NT2/D1 (cell line): ENCODE data around the gene ZNF146.

Source experiments
- DNase-seq: peaks from one replicate; pipeline ENCODE4 v3.0.0-alpha.2; 2011; ENCODE audit warnings: low read depth, low spot score
- H3K27me3 ChIP-seq: 2 replicates; pipeline ENCODE4 v1.6.0; 2011; ENCODE audit warnings: mild to moderate bottlenecking; ENCODE audit not compliant: insufficient read length, insufficient read depth
- H3K36me3 ChIP-seq: 2 replicates; pipeline ENCODE4 v1.6.1; 2011; ENCODE audit warnings: mild to moderate bottlenecking, low read length, mixed read lengths; ENCODE audit not compliant: insufficient read depth, insufficient read length
- H3K4me1 ChIP-seq: 2 replicates; pipeline ENCODE4 v1.5.1; 2011; ENCODE audit not compliant: insufficient read depth, insufficient read length
- H3K4me3 ChIP-seq: 2 replicates; pipeline ENCODE4 v1.5.1; 2011; ENCODE audit warnings: low read depth; ENCODE audit not compliant: insufficient read length
- H3K9ac ChIP-seq: 2 replicates; pipeline ENCODE4 v1.6.0; 2011; ENCODE audit warnings: low read depth; ENCODE audit not compliant: insufficient read length
- H3K9me3 ChIP-seq: 2 replicates; pipeline ENCODE4 v1.5.1; 2011; ENCODE audit warnings: mild to moderate bottlenecking, low read length; ENCODE audit not compliant: insufficient read depth
- SUZ12 ChIP-seq: IDR thresholded peaks from 2 replicates; pipeline ENCODE4 v1.6.1; 2011; ENCODE audit not compliant: insufficient read length, insufficient read depth; ENCODE audit errors: extremely low read depth
- YY1 ChIP-seq: IDR thresholded peaks from 2 replicates; pipeline ENCODE4 v1.6.1; 2011; ENCODE audit not compliant: insufficient read length, insufficient read depth
- ZNF274 ChIP-seq: IDR thresholded peaks from 2 replicates; pipeline ENCODE4 v1.6.1; 2011; ENCODE audit warnings: mild to moderate bottlenecking, low read depth, low read length

Gene ZNF146

GRCh38 chr19:36256853-36257519, 42.1 kb downstream of the ZNF146 start:
- H3K4me3 ChIP-seq = no peak overlapping the region

GRCh38 chr19:36257520-36257876, 42.6 kb downstream of the ZNF146 start:
- TF ChIP-seq YY1 (no peak), SUZ12 (no peak), ZNF274 (no peak)
- no peak overlapping the region for H3K9ac ChIP-seq
- no peaks in the 10 kb centered on the region for H3K36me3 ChIP-seq
- H3K27me3 ChIP-seq = no peaks in the 10 kb centered on the region
- H3K4me3 ChIP-seq = no peak overlapping the region
- H3K4me1 ChIP-seq = no peaks in the 10 kb centered on the region
- no peaks in the 10 kb centered on the region for H3K9me3 ChIP-seq
- DNase-seq = no peak

More at GRCh38 chr19:36256853-36257519, 42.1 kb downstream of the ZNF146 start:
- Histone ChIP-seq H3K9me3 (no peaks in the 10 kb centered on the region), H3K36me3 (no peaks in the 10 kb centered on the region), H3K4me1 (no peaks in the 10 kb centered on the region), H3K9ac (no peak overlapping the region), H3K27me3 (no peaks in the 10 kb centered on the region)
- DNase-seq = no peak
- TF ChIP-seq ZNF274 (no peak), SUZ12 (no peak), YY1 (no peak)

- no peaks in the 10 kb centered on the region for H3K27me3 ChIP-seq
- no peak for DNase-seq
- H3K4me1 ChIP-seq = no peaks in the 10 kb centered on the region
- TF ChIP-seq ZNF274 (no peak), SUZ12 (no peak), YY1 (no peak)
- H3K36me3 ChIP-seq = no peaks in the 10 kb centered on the region
- no peak overlapping the region for H3K4me3 ChIP-seq
- no peak overlapping the region for H3K9ac ChIP-seq
- H3K9me3 ChIP-seq = no peaks in the 10 kb centered on the region
Measured at GRCh38 chr19:36258028-36258875, 43.3 kb downstream of the ZNF146 start.

GRCh38 chr19:36259211-36259610, 44.3 kb downstream of the ZNF146 start:
- no peaks in the 10 kb centered on the region for H3K27me3 ChIP-seq
- no peaks in the 10 kb centered on the region for H3K9me3 ChIP-seq
- no peak for TF ChIP-seq YY1
- TF ChIP-seq SUZ12 = no peak
- TF ChIP-seq ZNF274 = no peak
- no peak overlapping the region for H3K4me3 ChIP-seq
- H3K4me1 ChIP-seq = no peaks in the 10 kb centered on the region
- DNase-seq = no peak
- no peak overlapping the region for H3K9ac ChIP-seq
- no peaks in the 10 kb centered on the region for H3K36me3 ChIP-seq

- no peak for TF ChIP-seq SUZ12
- no peak for TF ChIP-seq YY1
- no peak for TF ChIP-seq ZNF274
- H3K9me3 ChIP-seq = no peaks in the 10 kb centered on the region
- no peak overlapping the region for H3K9ac ChIP-seq
- no peaks in the 10 kb centered on the region for H3K27me3 ChIP-seq
- H3K36me3 ChIP-seq = no peaks in the 10 kb centered on the region
- no peak for DNase-seq
- H3K4me1 ChIP-seq = no peaks in the 10 kb centered on the region
- H3K4me3 ChIP-seq = no peak overlapping the region
Measured at GRCh38 chr19:36265064-36265463, 50.2 kb downstream of the ZNF146 start.

- TF ChIP-seq ZNF274 (no peak), YY1 (no peak), SUZ12 (no peak)
- no peaks in the 10 kb centered on the region for H3K27me3 ChIP-seq
- no peak overlapping the region for H3K4me3 ChIP-seq
- H3K9ac ChIP-seq = no peak overlapping the region
- no peaks in the 10 kb centered on the region for H3K4me1 ChIP-seq
- no peaks in the 10 kb centered on the region for H3K9me3 ChIP-seq
- H3K36me3 ChIP-seq = no peaks in the 10 kb centered on the region
- no peak for DNase-seq
Measured at GRCh38 chr19:36265856-36266374, 51.0 kb downstream of the ZNF146 start.

- DNase-seq = no peak
- TF ChIP-seq YY1 (no peak), SUZ12 (no peak), ZNF274 (no peak)
- H3K36me3 ChIP-seq = no peaks in the 10 kb centered on the region
- H3K4me3 ChIP-seq = no peak overlapping the region
- H3K9ac ChIP-seq = no peak overlapping the region
- no peaks in the 10 kb centered on the region for H3K27me3 ChIP-seq
- H3K4me1 ChIP-seq = no peaks in the 10 kb centered on the region
- H3K9me3 ChIP-seq = no peaks in the 10 kb centered on the region
Measured at GRCh38 chr19:36266375-36266961, 51.6 kb downstream of the ZNF146 start.
